ENCODE data around the gene KLF5.

GRCh38 chr13:73090823-73091187, 32.0 kb downstream of the KLF5 start:
- TF ChIP-seq CTCF (IDR thresholded peaks at IDR 0.05; ENCODE audit: low read depth, low read length, poor library complexity, severe bottlenecking) (no peak), EZH2phosphoT487 (IDR thresholded peaks at IDR 0.05; ENCODE audit: borderline replicate concordance, low read length) (no peak)

Data from DOHH2 (cell line).